Osteoblast (primary cell): ENCODE measurements around the gene IGDCC3. TPM values are rescaled to one million over a fixed set of nuclear protein-coding genes. Genes with fewer than 3 reads are reported as not detected.

Experiments used
- DNase-seq: peaks from one replicate; pipeline ENCODE4 v3.0.0; 2011; ENCODE audit warnings: low spot score, mixed read lengths; ENCODE audit not compliant: insufficient read length; ENCODE audit errors: missing footprints
- H2AFZ ChIP-seq: 2 replicates; pipeline ENCODE4 v1.6.0; 2011; ENCODE audit warnings: mild to moderate bottlenecking, low read length
- H3K27ac ChIP-seq: 2 replicates; pipeline ENCODE4 v1.5.1; 2011; ENCODE audit warnings: mild to moderate bottlenecking, low read depth, low read length, moderate library complexity
- H3K27me3 ChIP-seq: 2 replicates; pipeline ENCODE4 v1.6.0; 2012; ENCODE audit warnings: mild to moderate bottlenecking, control low read depth, inconsistent platforms, low read length, moderate library complexity; ENCODE audit not compliant: insufficient read depth
- H3K36me3 ChIP-seq: 2 replicates; pipeline ENCODE4 v1.5.1; 2011; ENCODE audit warnings: mild to moderate bottlenecking, low read length, control low read depth, moderate library complexity; ENCODE audit not compliant: insufficient read depth
- H3K4me1 ChIP-seq: 2 replicates; pipeline ENCODE4 v1.5.1; 2011; ENCODE audit warnings: mild to moderate bottlenecking, low read length, control low read depth, moderate library complexity; ENCODE audit not compliant: insufficient read depth
- H3K4me2 ChIP-seq: 2 replicates; pipeline ENCODE4 v1.6.0; 2011; ENCODE audit warnings: mild to moderate bottlenecking, low read length; ENCODE audit not compliant: insufficient read depth
- H3K4me3 ChIP-seq: fragments of 200-600 bp; sonication (generic); 3 replicates; pipeline ENCODE4 v1.5.1; 2012; ENCODE audit warnings: mild to moderate bottlenecking, low read length, inconsistent platforms; ENCODE audit not compliant: insufficient read depth
- H3K79me2 ChIP-seq: 2 replicates; pipeline ENCODE4 v1.6.0; 2012; ENCODE audit warnings: mild to moderate bottlenecking, low read length, control low read depth, inconsistent platforms; ENCODE audit not compliant: insufficient read depth
- H3K9me3 ChIP-seq: 2 replicates; pipeline ENCODE4 v1.5.1; 2011; ENCODE audit warnings: low read depth, low read length, control low read depth
- H4K20me1 ChIP-seq: 2 replicates; pipeline ENCODE4 v1.6.0; 2012; ENCODE audit warnings: mild to moderate bottlenecking, low read length, control low read depth; ENCODE audit not compliant: insufficient read depth
- total RNA-seq: library from RNA; depleted of rRNA; stranded (reverse); fragments of >200 nt; gene quantifications from 2 replicates; pipeline ENCODE4 v1.2.3, GENCODE V29; 2012
- TF ChIP-seq, protein P1 (sequence below): IDR thresholded peaks from 2 replicates; pipeline ENCODE4 v1.5.1; 2011; ENCODE audit warnings: mild to moderate bottlenecking, low read depth, low read length, moderate library complexity; ENCODE audit errors: extremely low read depth

The IGDCC3 gene
- total RNA-seq, 1 donor, result not detected

DNA sequence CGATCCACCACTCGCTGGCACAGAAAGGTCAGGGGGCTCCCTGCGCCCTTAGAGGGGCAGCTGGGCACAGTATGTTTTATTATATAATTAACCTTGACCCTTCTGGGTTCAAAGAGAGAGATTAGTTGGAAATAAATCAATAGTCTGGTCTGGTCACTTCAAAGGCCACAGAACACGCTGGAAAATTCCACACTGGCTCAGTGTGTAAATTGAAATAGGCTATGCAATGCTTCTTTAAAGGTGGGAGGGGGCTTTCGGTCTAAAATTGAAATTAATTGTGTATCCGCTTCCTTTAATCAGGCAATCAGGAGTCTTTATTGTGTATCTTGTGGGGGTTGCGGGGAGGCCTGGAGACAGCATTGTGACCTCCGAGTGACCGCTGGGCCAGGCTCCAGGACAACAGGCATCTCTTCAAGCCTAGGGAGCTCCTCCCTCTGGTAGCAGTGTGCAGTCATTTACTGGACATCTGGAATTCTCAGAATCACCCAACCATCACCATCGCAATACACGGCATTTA lies 65.3 kb downstream of the IGDCC3 start:
- no peaks in the 10 kb centered on the region for H3K9me3 ChIP-seq
- no peaks in the 10 kb centered on the region for H3K4me1 ChIP-seq
- no peak overlapping the region for H3K27ac ChIP-seq
- H2AFZ ChIP-seq, result no peak overlapping the region
- H3K27me3 ChIP-seq, result peaks cover 3% of the 10 kb centered on the region
- H3K79me2 ChIP-seq, result no peaks in the 10 kb centered on the region
- no peaks in the 10 kb centered on the region for H3K36me3 ChIP-seq
- H3K4me2 ChIP-seq, result no peak overlapping the region
- no peak overlapping the region for H3K4me3 ChIP-seq
- TF ChIP-seq, protein P1, sequence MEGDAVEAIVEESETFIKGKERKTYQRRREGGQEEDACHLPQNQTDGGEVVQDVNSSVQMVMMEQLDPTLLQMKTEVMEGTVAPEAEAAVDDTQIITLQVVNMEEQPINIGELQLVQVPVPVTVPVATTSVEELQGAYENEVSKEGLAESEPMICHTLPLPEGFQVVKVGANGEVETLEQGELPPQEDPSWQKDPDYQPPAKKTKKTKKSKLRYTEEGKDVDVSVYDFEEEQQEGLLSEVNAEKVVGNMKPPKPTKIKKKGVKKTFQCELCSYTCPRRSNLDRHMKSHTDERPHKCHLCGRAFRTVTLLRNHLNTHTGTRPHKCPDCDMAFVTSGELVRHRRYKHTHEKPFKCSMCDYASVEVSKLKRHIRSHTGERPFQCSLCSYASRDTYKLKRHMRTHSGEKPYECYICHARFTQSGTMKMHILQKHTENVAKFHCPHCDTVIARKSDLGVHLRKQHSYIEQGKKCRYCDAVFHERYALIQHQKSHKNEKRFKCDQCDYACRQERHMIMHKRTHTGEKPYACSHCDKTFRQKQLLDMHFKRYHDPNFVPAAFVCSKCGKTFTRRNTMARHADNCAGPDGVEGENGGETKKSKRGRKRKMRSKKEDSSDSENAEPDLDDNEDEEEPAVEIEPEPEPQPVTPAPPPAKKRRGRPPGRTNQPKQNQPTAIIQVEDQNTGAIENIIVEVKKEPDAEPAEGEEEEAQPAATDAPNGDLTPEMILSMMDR, result no peak
- no peak for DNase-seq
- H4K20me1 ChIP-seq, result no peaks in the 10 kb centered on the region

DNA sequence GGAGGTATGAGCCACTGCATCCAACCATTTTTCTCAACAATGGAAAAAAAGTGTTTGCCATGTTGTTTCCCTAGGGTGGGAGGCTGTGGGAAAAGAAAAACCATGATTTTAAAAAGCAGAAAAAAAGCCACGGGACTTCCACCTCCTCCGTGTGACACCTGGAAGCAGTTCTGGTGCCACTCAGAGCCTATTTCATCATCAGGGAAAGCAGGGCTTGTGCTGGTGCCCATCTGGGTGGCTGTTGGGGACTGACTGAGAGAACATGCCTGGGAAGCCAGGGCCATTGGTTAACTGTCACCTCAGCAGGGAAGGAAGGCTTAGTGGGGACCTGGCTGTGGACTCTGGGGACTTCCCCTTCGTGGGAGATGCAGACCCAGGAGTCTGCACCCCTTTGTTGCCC lies 66.0 kb downstream of the IGDCC3 start:
- TF ChIP-seq, protein P1, result no peak
- H4K20me1 ChIP-seq, result no peaks in the 10 kb centered on the region
- DNase-seq, result peak; percentile 32

DNA sequence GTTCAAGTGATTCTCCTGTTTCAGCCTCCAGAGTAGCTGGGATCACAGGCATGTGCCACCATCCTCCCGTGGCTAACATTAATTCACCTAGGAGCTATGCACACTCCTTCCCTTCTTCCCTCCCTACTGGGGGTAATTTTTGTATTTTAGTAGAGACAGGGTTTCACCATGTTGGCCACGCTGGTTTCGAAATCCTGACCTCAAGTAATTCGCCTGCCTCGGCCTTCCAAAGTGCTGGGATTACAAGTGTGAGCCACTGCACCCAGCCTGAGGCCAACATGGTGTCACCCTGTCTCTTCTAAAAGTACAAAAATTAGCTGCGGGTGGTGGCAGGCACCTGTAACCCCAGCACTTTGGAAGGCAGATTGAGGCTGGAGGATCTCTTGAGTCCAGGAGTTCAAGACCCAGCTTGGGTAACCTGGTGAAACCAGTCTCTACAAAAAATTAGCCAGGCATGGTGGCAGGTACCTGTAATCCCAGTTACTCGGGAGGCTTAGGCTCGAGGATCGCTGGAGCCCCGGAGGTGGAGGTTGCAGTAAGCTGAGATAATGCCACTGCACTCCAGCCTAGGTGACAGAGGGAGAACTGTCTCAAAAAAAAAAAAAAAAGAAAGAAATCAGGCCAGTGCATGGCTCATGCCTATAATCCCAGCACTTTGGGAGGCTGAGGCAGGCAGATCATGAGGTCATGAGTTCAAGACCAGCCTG lies 67.2 kb downstream of the IGDCC3 start:
- no peak overlapping the region for H3K4me2 ChIP-seq
- H3K36me3 ChIP-seq, result no peaks in the 10 kb centered on the region
- DNase-seq, result no peak
- H3K27ac ChIP-seq, result no peak overlapping the region
- peaks cover 3% of the 10 kb centered on the region for H3K27me3 ChIP-seq
- H3K4me1 ChIP-seq, result no peaks in the 10 kb centered on the region
- H2AFZ ChIP-seq, result no peak overlapping the region
- no peaks in the 10 kb centered on the region for H3K79me2 ChIP-seq
- TF ChIP-seq, protein P1, result no peak
- no peaks in the 10 kb centered on the region for H4K20me1 ChIP-seq
- H3K4me3 ChIP-seq, result no peak overlapping the region
- H3K9me3 ChIP-seq, result no peaks in the 10 kb centered on the region

More for the DNA sequence above, 66.0 kb downstream of the IGDCC3 start:
- no peak overlapping the region for H2AFZ ChIP-seq
- H3K9me3 ChIP-seq, result no peaks in the 10 kb centered on the region
- no peaks in the 10 kb centered on the region for H3K79me2 ChIP-seq
- H3K4me1 ChIP-seq, result no peaks in the 10 kb centered on the region
- H3K4me3 ChIP-seq, result no peak overlapping the region
- H3K4me2 ChIP-seq, result no peak overlapping the region
- no peaks in the 10 kb centered on the region for H3K36me3 ChIP-seq
- H3K27ac ChIP-seq, result no peak overlapping the region
- peaks cover 3% of the 10 kb centered on the region for H3K27me3 ChIP-seq

DNA sequence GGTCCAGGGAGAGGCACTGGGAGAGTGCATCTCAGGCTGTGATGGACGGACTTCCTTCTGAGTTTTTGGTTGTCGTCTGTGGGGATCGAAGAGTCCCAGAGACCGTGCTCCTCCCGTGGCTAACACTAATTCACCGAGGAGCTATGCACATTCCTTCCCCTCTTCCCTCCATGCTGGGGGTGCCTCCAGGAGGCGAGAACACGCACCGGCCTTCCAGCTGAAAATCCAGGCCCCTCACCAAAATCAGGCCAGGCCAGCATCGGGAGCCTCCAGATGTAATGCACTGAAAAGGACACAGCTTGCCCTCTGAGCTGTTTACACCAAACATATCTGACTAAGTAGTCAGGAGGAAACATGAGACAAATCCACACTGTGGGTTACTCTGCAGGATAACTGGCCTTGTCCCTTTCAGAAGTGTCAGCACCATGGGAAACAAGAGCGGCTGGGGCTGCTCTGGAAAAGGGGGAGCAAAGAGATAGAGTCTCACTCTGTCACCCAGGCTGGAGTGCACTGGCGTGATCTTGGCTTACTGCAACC lies 67.9 kb downstream of the IGDCC3 start:
- TF ChIP-seq, protein P1, result no peak
- H3K4me2 ChIP-seq, result no peak overlapping the region
- DNase-seq, result peak; percentile 62
- H2AFZ ChIP-seq, result no peak overlapping the region
- H3K4me1 ChIP-seq, result no peaks in the 10 kb centered on the region
- no peaks in the 10 kb centered on the region for H4K20me1 ChIP-seq
- H3K27ac ChIP-seq, result no peak overlapping the region
- no peaks in the 10 kb centered on the region for H3K9me3 ChIP-seq
- peaks cover 3% of the 10 kb centered on the region for H3K27me3 ChIP-seq
- H3K79me2 ChIP-seq, result no peaks in the 10 kb centered on the region
- no peaks in the 10 kb centered on the region for H3K36me3 ChIP-seq
- H3K4me3 ChIP-seq, result no peak overlapping the region
